Measurements from ENCODE around the gene TCHH. TPM values are rescaled to one million over a fixed set of nuclear protein-coding genes. Genes with fewer than 3 reads are reported as not detected.

Gene TCHH
- total and polyA plus RNA-seq, 11 donors = 0.01 to 0.05 (median 0.05) TPM; not detected in 8

DNA sequence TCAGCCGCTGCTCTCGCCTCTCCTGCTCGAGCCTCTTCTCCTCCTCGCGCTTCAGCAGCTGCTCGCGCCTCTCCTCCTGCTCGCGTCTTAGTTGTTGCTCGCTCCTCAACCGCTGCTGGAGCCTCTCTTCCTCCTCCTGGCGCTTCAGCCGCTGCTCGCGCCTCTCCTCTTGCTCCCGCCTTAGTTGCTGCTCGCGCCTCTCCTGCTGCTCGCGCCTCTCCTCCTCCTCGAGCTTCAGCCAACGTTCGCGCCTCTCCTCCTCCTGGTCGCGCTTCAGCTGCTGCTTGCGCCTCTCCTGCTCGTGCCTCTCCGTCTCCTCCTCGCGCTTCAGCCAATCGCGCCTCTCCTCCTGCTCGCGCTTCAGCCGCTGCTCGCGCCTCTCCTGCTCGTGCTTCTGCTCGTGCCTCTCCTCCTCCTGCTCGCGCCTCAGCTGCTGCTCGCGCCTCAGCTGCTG, 3.7 kb downstream of the TCHH start:
- H3K27me3 ChIP-seq = peaks cover 44 to 100% (median 75%) of the 10 kb centered on the region in 9 donors
- 1 to 2% (median 1%) methylated on average over 41 to 44 of the region's 44 CpGs for WGBS, 4 donors

DNA sequence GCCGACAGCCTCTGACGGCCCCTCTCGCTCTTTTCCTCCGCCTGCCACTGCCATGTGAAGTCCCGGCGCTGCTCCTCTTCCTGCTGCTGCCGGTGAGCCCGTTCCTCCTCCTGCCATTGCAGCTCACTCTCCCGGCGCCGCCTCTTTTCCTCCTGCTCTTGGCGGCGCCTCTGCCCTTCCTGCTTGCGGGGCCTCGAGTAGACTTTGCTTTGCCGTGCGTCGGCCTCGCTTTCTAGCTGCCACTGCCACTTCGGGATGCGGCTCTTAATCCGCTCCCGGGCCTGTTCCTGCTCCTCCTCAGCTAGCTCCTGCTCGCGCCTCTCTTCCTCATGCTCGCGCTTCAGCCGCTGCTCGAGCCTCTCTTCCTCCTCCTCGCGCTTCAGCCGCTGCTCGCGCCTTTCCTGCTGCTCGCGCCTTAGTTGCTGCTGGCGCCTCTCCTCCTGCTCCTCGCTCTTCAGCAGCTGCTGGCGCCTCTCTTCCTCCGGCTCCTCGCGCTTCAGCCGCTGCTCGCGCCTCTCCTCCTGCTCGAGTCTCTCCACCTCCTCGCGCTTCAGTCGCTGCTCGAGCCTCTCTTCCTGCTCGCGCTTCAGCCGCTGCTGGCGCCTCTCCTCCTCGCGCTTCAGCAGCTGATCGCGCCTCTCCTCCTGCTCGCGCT, 4.3 kb downstream of the TCHH start:
- Histone ChIP-seq H3K36me3 (no peaks in the 10 kb centered on the region), H3K27ac (no peak overlapping the region), H3K9me3 (peaks cover 0 to 22% (median 8%) of the 10 kb centered on the region in 12 donors), H3K4me1 (peaks cover 5 to 49% (median 29%) of the 10 kb centered on the region in 12 donors), H3K27me3 (peaks cover 44 to 100% (median 80%) of the 10 kb centered on the region in 9 donors), H3K4me3 (peak overlapping the region; percentile 18 to 59 (median 46))
- ATAC-seq (peak in 3 of 4 donors; percentile 34 to 57 (median 35)), DNase-seq (peak in 3 of 5 donors; percentile 7 to 68 (median 32))
- intact Hi-C loops (cut with DNase I) = loop anchor here in 2 of 10 donors (5.0 to 10.0 kb wide), 2 partner anchors 44 to 56 kb away; no protein-coding TSS in a partner anchor
- no peak for TF ChIP-seq POLR2A (IDR thresholded peaks at IDR 0.05)
- TF ChIP-seq, protein P1, sequence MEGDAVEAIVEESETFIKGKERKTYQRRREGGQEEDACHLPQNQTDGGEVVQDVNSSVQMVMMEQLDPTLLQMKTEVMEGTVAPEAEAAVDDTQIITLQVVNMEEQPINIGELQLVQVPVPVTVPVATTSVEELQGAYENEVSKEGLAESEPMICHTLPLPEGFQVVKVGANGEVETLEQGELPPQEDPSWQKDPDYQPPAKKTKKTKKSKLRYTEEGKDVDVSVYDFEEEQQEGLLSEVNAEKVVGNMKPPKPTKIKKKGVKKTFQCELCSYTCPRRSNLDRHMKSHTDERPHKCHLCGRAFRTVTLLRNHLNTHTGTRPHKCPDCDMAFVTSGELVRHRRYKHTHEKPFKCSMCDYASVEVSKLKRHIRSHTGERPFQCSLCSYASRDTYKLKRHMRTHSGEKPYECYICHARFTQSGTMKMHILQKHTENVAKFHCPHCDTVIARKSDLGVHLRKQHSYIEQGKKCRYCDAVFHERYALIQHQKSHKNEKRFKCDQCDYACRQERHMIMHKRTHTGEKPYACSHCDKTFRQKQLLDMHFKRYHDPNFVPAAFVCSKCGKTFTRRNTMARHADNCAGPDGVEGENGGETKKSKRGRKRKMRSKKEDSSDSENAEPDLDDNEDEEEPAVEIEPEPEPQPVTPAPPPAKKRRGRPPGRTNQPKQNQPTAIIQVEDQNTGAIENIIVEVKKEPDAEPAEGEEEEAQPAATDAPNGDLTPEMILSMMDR (IDR thresholded peaks at IDR 0.05) = no peak
- 1 to 3% (median 2%) methylated on average over 60 of the region's 60 CpGs for WGBS, 4 donors

More for the DNA sequence above, 3.7 kb downstream of the TCHH start:
- Histone ChIP-seq H3K27ac (no peak overlapping the region), H3K9me3 (peaks cover 0 to 22% (median 8%) of the 10 kb centered on the region in 12 donors), H3K4me3 (peak overlapping the region; percentile 18 to 59 (median 46)), H3K4me1 (peaks cover 5 to 49% (median 29%) of the 10 kb centered on the region in 12 donors), H3K36me3 (no peaks in the 10 kb centered on the region)
- intact Hi-C loops (cut with DNase I) = loop anchor here in 2 of 10 donors (5.0 to 10.0 kb wide), 2 partner anchors 44 to 57 kb away; no protein-coding TSS in a partner anchor
- DNase-seq = no peak
- ATAC-seq = no peak
- TF ChIP-seq POLR2A (IDR thresholded peaks at IDR 0.05) = no peak
- TF ChIP-seq, protein P1 (IDR thresholded peaks at IDR 0.05) = no peak

DNA sequence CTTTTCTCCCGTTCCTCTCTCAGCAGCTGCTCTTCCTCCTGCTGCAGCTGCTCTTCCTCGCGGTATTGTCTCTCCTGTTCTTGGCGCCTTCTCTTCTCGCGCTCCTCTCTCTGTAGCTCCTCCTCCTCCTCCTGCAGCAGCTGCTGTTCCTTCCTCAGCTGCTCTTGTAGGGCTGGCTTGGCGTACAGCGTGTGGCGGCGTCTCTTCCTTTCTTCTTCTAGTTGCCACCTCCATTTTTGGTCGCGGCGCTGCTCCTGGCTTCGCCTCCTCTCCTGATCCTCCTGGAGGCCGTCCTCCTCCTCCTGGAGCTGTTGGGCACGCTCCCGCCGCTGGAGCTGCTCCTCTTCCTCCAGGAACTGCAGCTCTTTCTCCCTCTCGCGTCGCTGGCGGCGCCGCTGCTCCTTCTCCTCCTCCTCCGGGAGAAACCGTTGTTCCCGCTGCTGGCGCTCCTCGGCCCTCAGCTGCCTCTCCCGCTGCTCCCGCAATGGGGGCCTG, 4.8 kb downstream of the TCHH start:
- Histone ChIP-seq H3K36me3 (no peaks in the 10 kb centered on the region), H3K4me1 (peaks cover 5 to 49% (median 29%) of the 10 kb centered on the region in 12 donors), H3K27me3 (peaks cover 44 to 100% (median 85%) of the 10 kb centered on the region in 9 donors), H3K27ac (no peak overlapping the region), H3K9me3 (peaks cover 0 to 22% (median 8%) of the 10 kb centered on the region in 12 donors), H3K4me3 (peak overlapping the region; percentile 18 to 59 (median 46))
- 2 to 12% (median 3%) methylated on average over 31 of the region's 31 CpGs for WGBS, 4 donors
- TF ChIP-seq, protein P1 (IDR thresholded peaks at IDR 0.05) = no peak
- no peak for TF ChIP-seq POLR2A (IDR thresholded peaks at IDR 0.05)
- DNase-seq (peak in 3 of 5 donors; percentile 5 to 28 (median 26)), ATAC-seq (peak in 2 of 4 donors; percentile 27 to 34)
- intact Hi-C loops (cut with DNase I) = loop anchor here in 2 of 10 donors (5.0 to 10.0 kb wide), 2 partner anchors 43 to 56 kb away; no protein-coding TSS in a partner anchor

DNA sequence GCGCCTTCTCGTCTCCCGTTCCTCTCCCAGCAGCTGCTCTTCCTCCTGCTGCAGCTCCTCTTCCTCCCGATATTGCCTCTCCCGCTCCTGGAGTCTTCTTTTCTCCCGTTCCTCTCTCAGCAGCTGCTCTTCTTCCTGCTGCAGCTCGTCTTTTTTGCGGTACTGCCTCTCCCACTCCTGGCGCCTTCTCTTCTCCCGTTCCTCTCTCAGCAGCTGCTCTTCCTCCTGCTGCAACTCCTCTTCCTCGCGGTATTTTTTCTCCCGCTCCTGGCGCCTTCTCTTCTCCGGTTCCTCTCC, 5.3 kb downstream of the TCHH start:
- intact Hi-C loops (cut with DNase I) = loop anchor here in 2 of 10 donors (5.0 to 10.0 kb wide), 2 partner anchors 43 to 55 kb away; no protein-coding TSS in a partner anchor
- TF ChIP-seq POLR2A (IDR thresholded peaks at IDR 0.05) = no peak
- TF ChIP-seq, protein P1 (IDR thresholded peaks at IDR 0.05) = no peak
- WGBS, 4 donors = 7 to 21% (median 10%) methylated on average over 15 of the region's 15 CpGs
- Histone ChIP-seq H3K36me3 (no peaks in the 10 kb centered on the region), H3K9me3 (peaks cover 0 to 22% (median 8%) of the 10 kb centered on the region in 12 donors), H3K4me3 (peak overlapping the region; percentile 18 to 59 (median 46)), H3K27ac (no peak overlapping the region), H3K4me1 (peaks cover 5 to 49% (median 29%) of the 10 kb centered on the region in 12 donors), H3K27me3 (peaks cover 44 to 100% (median 89%) of the 10 kb centered on the region in 9 donors)
- ATAC-seq (no peak), DNase-seq (no peak)
